Neural progenitor cell (in vitro differentiated cells): ENCODE data around the gene ATG4A. TPM values are rescaled to one million over a fixed set of nuclear protein-coding genes. Genes with fewer than 3 reads are reported as not detected.

Source experiments
- DNase-seq: peaks from one replicate; pipeline ENCODE4 v3.0.0-alpha.2; 2016; ENCODE audit warnings: low spot score
- H2AFZ ChIP-seq: fragments of 200-600 bp; sonication (generic); replicated peaks from 2 replicates; pipeline ENCODE4 v1.6.1; 2016; ENCODE audit warnings: antibody characterized with exemption
- H3F3A ChIP-seq: fragments of 200-600 bp; sonication (generic); 2 replicates; pipeline ENCODE4 v1.6.1; 2016; ENCODE audit warnings: antibody characterized with exemption, low read depth
- H3K27ac ChIP-seq: fragments of 200-600 bp; sonication (generic); 2 replicates; pipeline ENCODE4 v1.5.1; 2016; ENCODE audit warnings: mild to moderate bottlenecking
- H3K27me3 ChIP-seq: fragments of 200-600 bp; sonication (generic); 2 replicates; pipeline ENCODE4 v1.6.1; 2016; ENCODE audit warnings: mild to moderate bottlenecking, moderate library complexity
- H3K36me3 ChIP-seq: fragments of 200-600 bp; sonication (generic); 2 replicates; pipeline ENCODE4 v1.5.1; 2016
- H3K4me1 ChIP-seq: fragments of 200-600 bp; sonication (generic); 2 replicates; pipeline ENCODE4 v1.6.1; 2016; ENCODE audit warnings: mixed run types
- H3K4me2 ChIP-seq: fragments of 200-600 bp; sonication (generic); 2 replicates; pipeline ENCODE4 v1.6.1; 2016
- H3K4me3 ChIP-seq: fragments of 200-600 bp; sonication (generic); 2 replicates; pipeline ENCODE4 v1.5.1; 2016
- H3K79me2 ChIP-seq: fragments of 200-600 bp; sonication (generic); 2 replicates; pipeline ENCODE4 v1.6.1; 2016; ENCODE audit warnings: low read depth
- H3K9ac ChIP-seq: fragments of 200-600 bp; sonication (generic); 2 replicates; pipeline ENCODE4 v1.6.1; 2016
- H3K9me3 ChIP-seq: fragments of 200-600 bp; sonication (generic); 2 replicates; pipeline ENCODE4 v1.5.1; 2016; ENCODE audit warnings: low read depth
- H4K20me1 ChIP-seq: fragments of 200-600 bp; sonication (generic); 2 replicates; pipeline ENCODE4 v1.6.1; 2016; ENCODE audit warnings: low read depth
- H3K27ac Mint-ChIP-seq: 3 replicates; pipeline ENCODE4 v1.8.0; 2021; ENCODE audit warnings: mixed read lengths
- H3K27me3 Mint-ChIP-seq: 2 replicates; pipeline ENCODE4 v1.8.0; 2022; ENCODE audit warnings: low read depth, mild to moderate bottlenecking, inconsistent platforms, moderate library complexity, mixed read lengths; ENCODE audit not compliant: insufficient read depth
- H3K36me3 Mint-ChIP-seq: 3 replicates; pipeline ENCODE4 v1.8.0; 2021; ENCODE audit warnings: mixed read lengths
- H3K4me1 Mint-ChIP-seq: 3 replicates; pipeline ENCODE4 v1.8.0; 2021; ENCODE audit warnings: mixed read lengths
- H3K4me3 Mint-ChIP-seq: 3 replicates; pipeline ENCODE4 v1.8.0; 2021; ENCODE audit warnings: mild to moderate bottlenecking, moderate library complexity, mixed read lengths
- H3K9me3 Mint-ChIP-seq: 3 replicates; pipeline ENCODE4 v1.8.0; 2020; ENCODE audit warnings: mixed read lengths
- CTCF ChIP-seq: fragments of 200-600 bp; sonication (generic); IDR thresholded peaks from 2 replicates; pipeline ENCODE4 v1.5.1; 2017; ENCODE audit warnings: antibody characterized with exemption, mild to moderate bottlenecking
- EZH2 ChIP-seq: fragments of 200-600 bp; sonication (generic); IDR thresholded peaks from 2 replicates; pipeline ENCODE4 v1.6.1; 2017; ENCODE audit warnings: antibody characterized with exemption, mild to moderate bottlenecking, moderate library complexity
- EZH2phosphoT487 ChIP-seq: fragments of 200-600 bp; sonication (generic); IDR thresholded peaks from 2 replicates; pipeline ENCODE4 v1.6.1; 2017; ENCODE audit warnings: antibody characterized with exemption
- total RNA-seq: library from RNA; depleted of rRNA; stranded (reverse); fragments of >200 nt; gene quantifications from 2 replicates; pipeline ENCODE4 v1.2.3, GENCODE V29; 2015; ENCODE audit warnings: low replicate concordance

The ATG4A gene
- total RNA-seq, 1 donor from 2014 or later = 6.5 TPM

GRCh38 chrX:108087792-108088191 lies 3.8 kb upstream of the ATG4A start:
- H3K27ac ChIP-seq = no peak overlapping the region
- H4K20me1 ChIP-seq = peaks cover 4% of the 10 kb centered on the region
- no peak overlapping the region for H3K4me3 ChIP-seq
- Mint-ChIP-seq H3K9me3 (no peaks in the 10 kb centered on the region), H3K4me1 (peaks cover 14% of the 10 kb centered on the region), H3K36me3 (peaks cover 14% of the 10 kb centered on the region), H3K27ac (no peak overlapping the region), H3K27me3 (no peaks in the 10 kb centered on the region), H3K4me3 (no peak overlapping the region)
- H3K27me3 ChIP-seq = no peaks in the 10 kb centered on the region
- no peak overlapping the region for H3K9ac ChIP-seq
- no peak overlapping the region for H3K4me2 ChIP-seq
- no peak for TF ChIP-seq CTCF
- no peak for TF ChIP-seq EZH2
- TF ChIP-seq EZH2phosphoT487 = no peak
- peaks cover 6% of the 10 kb centered on the region for H3K4me1 ChIP-seq
- H3F3A ChIP-seq = no peaks in the 10 kb centered on the region
- H2AFZ ChIP-seq = no peak overlapping the region
- peaks cover 23% of the 10 kb centered on the region for H3K79me2 ChIP-seq
- no peaks in the 10 kb centered on the region for H3K36me3 ChIP-seq
- H3K9me3 ChIP-seq = no peaks in the 10 kb centered on the region
- no peak for DNase-seq

DNA sequence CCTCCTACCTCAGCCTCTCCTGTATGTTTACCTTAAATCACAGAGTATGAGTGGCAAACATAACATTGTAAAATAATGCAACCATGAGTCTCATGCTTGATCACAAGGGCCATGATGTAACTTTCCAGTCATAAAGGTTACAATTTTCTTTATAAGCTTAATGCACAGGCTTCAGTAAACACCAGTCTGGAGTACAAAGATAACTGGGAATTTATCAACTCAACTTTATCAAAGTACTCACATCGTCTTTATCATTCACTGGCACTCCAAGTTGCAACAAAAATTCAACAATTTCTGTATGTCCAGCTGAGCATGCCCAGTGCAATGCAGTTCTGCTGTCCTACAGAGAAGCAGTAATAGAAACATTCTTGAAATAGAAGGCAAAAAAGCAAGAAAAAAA lies 3.1 kb upstream of the ATG4A start:
- Mint-ChIP-seq H3K36me3 (peaks cover 14% of the 10 kb centered on the region), H3K27me3 (no peaks in the 10 kb centered on the region), H3K9me3 (no peaks in the 10 kb centered on the region), H3K4me1 (peaks cover 14% of the 10 kb centered on the region), H3K4me3 (peak overlapping the region; percentile 47), H3K27ac (no peak overlapping the region)
- peaks cover 4% of the 10 kb centered on the region for H4K20me1 ChIP-seq
- no peaks in the 10 kb centered on the region for H3K36me3 ChIP-seq
- no peak overlapping the region for H3K4me2 ChIP-seq
- TF ChIP-seq EZH2 (no peak), EZH2phosphoT487 (no peak), CTCF (no peak)
- H3K4me3 ChIP-seq = no peak overlapping the region
- no peaks in the 10 kb centered on the region for H3K9me3 ChIP-seq
- no peak overlapping the region for H3K9ac ChIP-seq
- no peak overlapping the region for H3K27ac ChIP-seq
- peaks cover 23% of the 10 kb centered on the region for H3K79me2 ChIP-seq
- no peak for DNase-seq
- H3F3A ChIP-seq = no peaks in the 10 kb centered on the region
- peaks cover 6% of the 10 kb centered on the region for H3K4me1 ChIP-seq
- H2AFZ ChIP-seq = no peak overlapping the region
- no peaks in the 10 kb centered on the region for H3K27me3 ChIP-seq

GRCh38 chrX:108090491-108091263 lies 901 bp upstream of the ATG4A start:
- H3K36me3 Mint-ChIP-seq = peaks cover 9% of the 10 kb centered on the region
- H3K4me3 ChIP-seq = peak overlapping the region; percentile 88
- peaks cover 6% of the 10 kb centered on the region for H3K4me1 ChIP-seq
- H3F3A ChIP-seq = no peaks in the 10 kb centered on the region
- H3K4me1 Mint-ChIP-seq = peaks cover 14% of the 10 kb centered on the region
- H2AFZ ChIP-seq = peak overlapping the region; percentile 75
- no peak for DNase-seq
- no peak overlapping the region for H3K27ac Mint-ChIP-seq
- TF ChIP-seq EZH2 = no peak
- no peak for TF ChIP-seq CTCF
- TF ChIP-seq EZH2phosphoT487 = no peak
- H3K4me2 ChIP-seq = peak overlapping the region; percentile 81
- no peaks in the 10 kb centered on the region for H3K27me3 Mint-ChIP-seq
- peaks cover 4% of the 10 kb centered on the region for H4K20me1 ChIP-seq
- H3K36me3 ChIP-seq = no peaks in the 10 kb centered on the region
- peak overlapping the region; percentile 86 for H3K9ac ChIP-seq
- H3K27ac ChIP-seq = peak overlapping the region; percentile 80
- no peaks in the 10 kb centered on the region for H3K9me3 Mint-ChIP-seq
- H3K27me3 ChIP-seq = no peaks in the 10 kb centered on the region
- H3K4me3 Mint-ChIP-seq = no peak overlapping the region
- no peaks in the 10 kb centered on the region for H3K9me3 ChIP-seq
- peaks cover 23% of the 10 kb centered on the region for H3K79me2 ChIP-seq
